ENCODE measurements around the gene POLR3B.

GRCh38 chr12:106506691-106507090 is 149.1 kb downstream of the POLR3B start:
- no peak for TF ChIP-seq CTCF (conservative IDR thresholded peaks at IDR 0.05; ENCODE audit: low read length)
- TF ChIP-seq EZH2phosphoT487 (IDR thresholded peaks at IDR 0.05; ENCODE audit: borderline replicate concordance, low read depth, low read length) = no peak

Data from OCI-LY7 (cell line).